COLO829 (cell line): ENCODE results near the gene FGR.
"Not testable (repeated sequence)": the region's sequence is repeated elsewhere in the genome, so short reads cannot be mapped to it uniquely, and the experiment has no call there.

Experiments
- DNase-seq: peaks from one replicate; pipeline ENCODE4 v3.0.0; 2012; ENCODE audit warnings: low spot score

Gene FGR

GRCh38 chr1:27659497-27660299 is 24.7 kb upstream of the FGR start:
- peak; percentile 73 for DNase-seq

- DNase-seq = no peak
Observed at GRCh38 chr1:27658951-27659496, 24.0 kb upstream of the FGR start.

- DNase-seq = no peak
Observed at GRCh38 chr1:27656157-27656893, 21.3 kb upstream of the FGR start.

- no peak for DNase-seq
Observed at GRCh38 chr1:27655151-27655937, 20.4 kb upstream of the FGR start.

- no peak for DNase-seq
Observed at GRCh38 chr1:27652111-27652864, 17.3 kb upstream of the FGR start.

GRCh38 chr1:27650539-27651175 is 15.7 kb upstream of the FGR start:
- DNase-seq = peak; percentile 70

- no peak for DNase-seq
Observed at GRCh38 chr1:27650171-27650538, 15.2 kb upstream of the FGR start.

- no peak for DNase-seq
Observed at GRCh38 chr1:27649306-27649635, 14.3 kb upstream of the FGR start.

GRCh38 chr1:27648602-27649305 is 13.8 kb upstream of the FGR start:
- DNase-seq = no peak

- no peak for DNase-seq
Observed at GRCh38 chr1:27647328-27647727, 12.3 kb upstream of the FGR start.

- no peak for DNase-seq
Observed at GRCh38 chr1:27646676-27647075, 11.7 kb upstream of the FGR start.

GRCh38 chr1:27645071-27645415 is 10.1 kb upstream of the FGR start:
- no peak for DNase-seq

GRCh38 chr1:27644369-27645070 is 9.5 kb upstream of the FGR start:
- DNase-seq = no peak

- no peak for DNase-seq
Observed at GRCh38 chr1:27643600-27644368, 8.8 kb upstream of the FGR start.

GRCh38 chr1:27640514-27640913 is 5.5 kb upstream of the FGR start:
- DNase-seq = not testable (repeated sequence)

GRCh38 chr1:27638805-27639204 is 3.8 kb upstream of the FGR start:
- no peak for DNase-seq

GRCh38 chr1:27638047-27638734 is 3.2 kb upstream of the FGR start:
- no peak for DNase-seq

- DNase-seq = no peak
Observed at GRCh38 chr1:27635396-27636142, 584 bp upstream of the FGR start.
